Stimulated activated CD8-positive, alpha-beta memory T cell treated with anti-CD3 and anti-CD28 coated beads, Interleukin-7, amount 100 ng/mL, for 48 hours (primary cell): ENCODE measurements around the gene COL26A1.
A peak's percentile ranks its signal among the peaks of the same experiment; 100 is the strongest.
"Not testable (repeated sequence)": the region's sequence is repeated elsewhere in the genome, so short reads cannot be mapped to it uniquely, and the experiment has no call there.

Experiments used
- DNase-seq, 2 donors: peaks; one replicate each; pipeline ENCODE4 v3.0.0-alpha.2; 2020; ENCODE audit warnings: low read depth in 1 of 2; ENCODE audit errors: extremely low read depth in 1 of 2

Gene COL26A1

GRCh38 chr7:101362334-101363195, at the start of gene COL26A1:
TSS of gene COL26A1 (plus strand) at chr7:101362875. CDS start at chr7:101363033, 158 bp downstream.
- DNase-seq = no peak

DNA sequence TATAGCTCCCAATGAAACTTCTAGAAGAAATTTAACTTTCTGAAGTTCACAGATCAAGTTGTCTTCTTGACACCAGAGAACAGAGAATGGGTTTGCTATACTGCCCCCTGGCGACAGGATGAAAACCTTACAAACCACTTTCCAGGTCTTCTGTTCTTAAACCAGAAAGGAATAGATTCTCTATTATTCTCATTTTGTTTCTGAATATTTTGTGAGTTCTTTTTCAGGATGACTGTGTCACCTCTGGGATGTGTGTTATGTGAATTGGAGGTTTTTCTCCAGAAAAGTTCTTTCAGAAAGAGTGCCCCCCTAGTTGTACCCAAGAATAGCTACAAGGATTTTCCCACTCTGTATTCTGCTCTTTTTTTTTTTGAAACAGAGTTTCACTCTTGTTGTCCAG, 47.3 kb upstream of the COL26A1 start:
- peak; percentile 9 to 21 for DNase-seq

GRCh38 chr7:101319401-101319800, 43.3 kb upstream of the COL26A1 start:
- DNase-seq = no peak

- DNase-seq = peak; percentile 76 to 85
These were observed 40.9 kb upstream of the COL26A1 start, which contains the start of gene IFT22 for GRCh38 chr7:101321491-101322401. TSS of gene IFT22 (minus strand) at chr7:101321812. CDS start at chr7:101321709, 103 bp downstream.

GRCh38 chr7:101328159-101328558, 34.5 kb upstream of the COL26A1 start:
- DNase-seq = no peak

DNA sequence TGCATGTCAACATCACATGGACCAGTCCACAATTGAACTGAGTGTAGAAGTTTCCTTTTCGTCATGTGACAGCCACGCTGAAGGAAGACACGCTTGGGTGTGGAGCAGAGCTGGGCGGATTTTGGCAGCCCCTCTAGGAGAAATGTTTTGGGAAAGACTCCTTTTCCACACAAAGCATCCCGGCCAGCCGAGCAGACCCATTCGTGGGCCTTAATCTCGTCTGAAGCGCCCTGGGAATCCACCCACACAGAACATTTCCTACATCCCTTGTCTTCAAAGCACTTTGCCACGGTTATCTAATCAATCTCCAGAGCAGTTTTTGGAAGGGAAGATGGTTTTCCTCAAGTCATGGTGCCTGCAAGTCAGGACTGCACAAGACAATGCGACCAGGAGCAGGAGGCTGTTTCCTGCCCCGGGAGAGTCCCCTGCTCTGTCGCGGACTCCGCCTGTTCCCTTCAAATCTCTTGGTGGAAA, 32.6 kb upstream of the COL26A1 start:
- DNase-seq = no peak

DNA sequence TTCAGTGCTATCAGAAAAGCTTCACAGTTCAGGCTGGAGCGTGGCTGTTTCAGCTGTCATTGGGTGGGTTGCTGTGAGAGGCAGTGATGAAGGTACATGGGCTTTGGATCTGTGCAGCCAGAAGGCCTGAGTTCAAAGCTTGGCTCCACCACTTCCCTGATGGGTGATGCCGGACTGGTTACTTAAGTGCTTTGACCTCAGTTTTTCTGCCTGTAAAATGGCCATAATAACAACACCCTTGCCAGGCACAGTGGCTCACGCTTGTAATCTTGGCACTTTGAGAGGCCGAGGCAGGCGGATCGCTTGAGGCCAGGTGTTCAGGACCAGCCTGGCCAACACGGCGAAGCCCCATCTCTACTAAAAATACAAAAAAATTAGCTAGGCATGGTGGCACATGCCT, 30.6 kb upstream of the COL26A1 start:
- no peak for DNase-seq

DNA sequence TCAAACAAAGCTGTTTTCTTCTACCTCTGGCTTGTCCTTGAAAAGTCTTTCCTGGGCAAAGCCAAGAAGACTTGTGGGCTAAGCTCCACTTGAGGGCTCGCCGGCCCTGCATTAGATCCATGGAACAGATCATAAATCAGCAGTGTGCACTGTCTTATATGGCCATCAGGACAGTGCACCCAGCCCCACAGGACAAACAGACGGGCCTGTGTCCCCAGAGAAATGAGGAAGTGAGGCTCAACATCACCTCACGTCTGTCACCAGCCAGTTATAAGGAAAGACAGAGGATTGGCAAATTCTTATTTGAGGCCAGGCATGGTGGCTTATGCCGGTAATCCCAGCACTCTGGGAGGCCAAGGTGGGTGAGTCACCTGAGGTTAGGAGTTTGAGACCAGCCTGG, 28.8 kb upstream of the COL26A1 start:
- DNase-seq = no peak

DNA sequence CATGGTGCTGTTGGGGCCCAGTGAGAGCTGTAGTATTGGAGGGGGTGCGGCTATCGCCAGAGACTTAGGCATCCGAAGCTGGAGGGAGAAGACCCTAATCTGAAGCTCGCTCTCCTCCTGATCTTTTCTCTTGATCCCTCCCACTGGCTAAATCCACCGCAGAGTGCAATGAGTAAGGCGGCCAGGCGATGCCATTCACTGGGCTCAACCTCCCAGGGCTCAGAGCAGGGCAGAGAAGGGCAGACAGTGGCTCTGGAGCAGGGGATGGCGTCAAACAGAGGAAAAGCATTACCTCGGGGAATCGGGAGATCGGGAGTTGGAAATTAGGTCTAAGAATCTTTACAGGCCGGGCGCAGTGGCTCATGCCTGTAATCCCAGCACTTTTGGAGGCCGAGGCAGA, 22.3 kb upstream of the COL26A1 start:
- DNase-seq = no peak

DNA sequence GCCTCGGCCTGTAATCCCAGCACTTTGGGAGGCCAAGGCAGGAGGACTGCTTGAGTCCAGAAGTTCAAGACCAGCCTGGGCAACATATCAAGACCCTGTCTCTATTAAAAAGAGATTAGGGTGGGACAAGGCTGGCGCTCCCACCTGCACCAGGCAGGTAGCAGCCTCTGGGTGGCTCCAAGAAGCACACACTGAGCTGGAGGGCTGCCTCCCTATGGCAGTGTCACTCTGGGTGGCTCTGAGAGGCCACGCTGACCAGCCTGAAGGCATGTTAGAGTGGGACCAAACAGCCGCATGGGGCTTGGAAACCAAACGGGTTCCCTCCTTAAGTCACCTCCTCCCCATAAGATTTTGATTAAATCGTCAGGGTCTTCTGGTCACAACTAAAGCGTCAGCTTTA, 19.8 kb upstream of the COL26A1 start:
- no peak for DNase-seq

GRCh38 chr7:101347477-101347876, 15.2 kb upstream of the COL26A1 start:
- no peak for DNase-seq

DNA sequence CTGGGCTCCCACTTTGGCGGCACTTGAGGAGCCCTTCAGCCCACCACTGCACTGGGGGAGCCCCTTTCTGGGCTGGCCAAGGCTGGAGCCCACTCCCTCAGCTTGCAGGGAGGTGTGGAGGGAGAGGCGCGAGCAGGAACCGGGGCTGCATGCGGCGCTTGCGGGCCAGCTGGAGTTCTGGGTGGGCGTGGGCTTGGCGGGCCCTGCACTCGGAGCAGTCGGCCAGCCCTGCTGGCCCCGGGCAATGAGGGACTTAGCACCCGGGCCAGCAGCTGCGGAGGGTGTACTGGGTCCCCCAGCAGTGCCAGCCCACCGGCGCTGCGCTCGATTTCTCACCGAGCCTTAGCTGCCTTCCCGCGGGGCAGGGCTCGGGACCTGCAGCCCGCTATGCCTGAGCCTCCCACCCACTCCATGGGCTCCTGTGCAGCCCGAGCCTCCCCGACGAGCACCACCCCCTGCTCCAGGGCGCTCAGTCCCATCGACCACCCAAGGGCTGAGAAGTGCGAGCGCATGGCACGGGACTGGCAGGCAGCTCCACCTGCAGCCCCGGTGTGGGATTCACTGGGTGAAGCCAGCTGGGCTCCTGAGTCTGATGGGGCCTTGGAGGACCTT, 14.1 kb upstream of the COL26A1 start:
- not testable (repeated sequence) for DNase-seq

DNA sequence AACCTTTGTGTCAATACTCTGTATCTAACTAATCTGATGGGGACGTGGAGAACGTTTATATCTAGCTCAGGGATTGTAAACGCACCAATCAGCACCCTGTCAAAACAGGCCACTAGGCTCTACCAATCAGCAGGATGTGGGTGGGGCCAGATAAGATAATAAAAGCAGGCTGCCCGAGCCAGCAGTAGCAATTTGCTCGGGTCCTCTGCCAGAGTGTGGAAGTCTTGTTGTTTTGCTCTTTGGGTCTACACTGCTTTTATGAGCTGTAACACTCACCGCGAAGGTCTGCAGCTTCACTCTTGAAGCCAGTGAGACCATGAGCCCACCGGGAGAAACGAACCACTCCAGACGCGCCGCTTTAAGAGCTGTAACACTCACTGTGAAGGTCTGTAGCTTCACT, 13.4 kb upstream of the COL26A1 start:
- DNase-seq = not testable (repeated sequence)

- no peak for DNase-seq
These were observed 9.8 kb upstream of the COL26A1 start for GRCh38 chr7:101352920-101353308.

- DNase-seq = no peak
These were observed 5.2 kb upstream of the COL26A1 start for GRCh38 chr7:101357433-101357832.

GRCh38 chr7:101363196-101363733, 590 bp downstream of the COL26A1 start:
- DNase-seq = no peak

DNA sequence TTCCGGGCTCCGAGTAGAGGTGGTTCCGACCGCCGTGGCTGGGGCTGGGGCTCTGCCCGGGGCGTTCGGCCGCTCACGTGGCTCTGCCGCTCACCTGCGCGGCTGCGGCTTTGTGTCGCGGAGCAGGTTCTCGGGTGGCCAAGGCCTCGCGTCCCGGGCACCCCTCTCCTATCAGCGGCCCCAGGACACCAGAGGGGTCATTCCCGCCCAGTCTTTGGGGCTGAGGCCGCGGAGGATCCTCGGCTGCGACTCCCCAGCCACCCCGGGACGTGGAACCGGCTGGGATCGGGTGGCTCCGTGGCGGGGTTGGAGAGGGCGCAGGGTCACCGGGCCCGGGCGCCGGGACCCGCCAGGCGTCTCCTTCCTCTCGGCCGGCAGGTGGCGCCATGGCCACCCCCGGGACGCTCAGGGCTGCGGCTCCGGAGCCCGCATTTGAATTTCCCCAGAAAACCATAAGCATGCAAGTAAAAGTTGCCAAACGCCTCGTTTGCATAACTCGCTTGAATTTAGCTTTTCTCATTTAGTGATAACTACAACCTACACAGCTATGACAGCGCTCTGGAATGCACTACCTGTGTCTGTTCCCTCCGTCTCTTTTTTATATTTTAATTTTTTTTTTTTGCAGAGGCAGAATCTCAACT, 1.2 kb downstream of the COL26A1 start:
- peak; percentile 25 to 49 for DNase-seq

GRCh38 chr7:101365956-101366355, 3.3 kb downstream of the COL26A1 start:
- DNase-seq = no peak

- no peak for DNase-seq
These were observed 5.0 kb downstream of the COL26A1 start for GRCh38 chr7:101367676-101368075.

- DNase-seq = no peak
These were observed 5.9 kb downstream of the COL26A1 start for GRCh38 chr7:101368422-101369165.
